ENCODE measurements around the gene PPP1R12C. TPM values are rescaled to one million over a fixed set of nuclear protein-coding genes. Genes with fewer than 3 reads are reported as not detected.

The PPP1R12C gene
- total and polyA plus RNA-seq, 7 donors, result 53.6 to 222 (median 139) TPM

- H3K4me1 ChIP-seq, result peaks cover 0 to 24% (median 23%) of the 10 kb centered on the region in 4 donors
- H3K36me3 ChIP-seq, result no peaks in the 10 kb centered on the region
- H3K27ac ChIP-seq, result no peak overlapping the region
- H3K27me3 ChIP-seq, result peaks cover 33 to 84% (median 59%) of the 10 kb centered on the region in 3 donors
- WGBS, 2 donors, result 81% methylated on average over 2 of the region's 2 CpGs
- TF ChIP-seq, protein P1, sequence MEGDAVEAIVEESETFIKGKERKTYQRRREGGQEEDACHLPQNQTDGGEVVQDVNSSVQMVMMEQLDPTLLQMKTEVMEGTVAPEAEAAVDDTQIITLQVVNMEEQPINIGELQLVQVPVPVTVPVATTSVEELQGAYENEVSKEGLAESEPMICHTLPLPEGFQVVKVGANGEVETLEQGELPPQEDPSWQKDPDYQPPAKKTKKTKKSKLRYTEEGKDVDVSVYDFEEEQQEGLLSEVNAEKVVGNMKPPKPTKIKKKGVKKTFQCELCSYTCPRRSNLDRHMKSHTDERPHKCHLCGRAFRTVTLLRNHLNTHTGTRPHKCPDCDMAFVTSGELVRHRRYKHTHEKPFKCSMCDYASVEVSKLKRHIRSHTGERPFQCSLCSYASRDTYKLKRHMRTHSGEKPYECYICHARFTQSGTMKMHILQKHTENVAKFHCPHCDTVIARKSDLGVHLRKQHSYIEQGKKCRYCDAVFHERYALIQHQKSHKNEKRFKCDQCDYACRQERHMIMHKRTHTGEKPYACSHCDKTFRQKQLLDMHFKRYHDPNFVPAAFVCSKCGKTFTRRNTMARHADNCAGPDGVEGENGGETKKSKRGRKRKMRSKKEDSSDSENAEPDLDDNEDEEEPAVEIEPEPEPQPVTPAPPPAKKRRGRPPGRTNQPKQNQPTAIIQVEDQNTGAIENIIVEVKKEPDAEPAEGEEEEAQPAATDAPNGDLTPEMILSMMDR (IDR thresholded peaks at IDR 0.05), result no peak
- no peak for TF ChIP-seq POLR2AphosphoS5 (IDR thresholded peaks at IDR 0.05)
- TF ChIP-seq EP300 (IDR thresholded peaks at IDR 0.05), result no peak
- TF ChIP-seq POLR2A (IDR thresholded peaks at IDR 0.05), result no peak
- H3K9me3 ChIP-seq, result no peaks in the 10 kb centered on the region
- DNase-seq, result no peak
- intact Hi-C loops (cut with DNase I), result no loop called here
- H3K4me3 ChIP-seq, result no peak overlapping the region
Measured at GRCh38 chr19:55077106-55077505, 40.3 kb downstream of the PPP1R12C start.

GRCh38 chr19:55076321-55076720, 41.1 kb downstream of the PPP1R12C start:
- no peak overlapping the region for H3K27ac ChIP-seq
- H3K9me3 ChIP-seq, result no peaks in the 10 kb centered on the region
- no peak overlapping the region for H3K4me3 ChIP-seq
- intact Hi-C loops (cut with DNase I), result no loop called here
- WGBS, 2 donors, result 80 to 88% methylated on average over 12 of the region's 12 CpGs
- TF ChIP-seq POLR2A (IDR thresholded peaks at IDR 0.05) (no peak), POLR2AphosphoS5 (IDR thresholded peaks at IDR 0.05) (no peak), EP300 (IDR thresholded peaks at IDR 0.05) (no peak)
- TF ChIP-seq, protein P1 (IDR thresholded peaks at IDR 0.05), result no peak
- no peaks in the 10 kb centered on the region for H3K36me3 ChIP-seq
- DNase-seq, result no peak
- peaks cover 0 to 16% (median 15%) of the 10 kb centered on the region in 4 donors for H3K4me1 ChIP-seq
- peaks cover 29 to 84% (median 59%) of the 10 kb centered on the region in 3 donors for H3K27me3 ChIP-seq

DNA sequence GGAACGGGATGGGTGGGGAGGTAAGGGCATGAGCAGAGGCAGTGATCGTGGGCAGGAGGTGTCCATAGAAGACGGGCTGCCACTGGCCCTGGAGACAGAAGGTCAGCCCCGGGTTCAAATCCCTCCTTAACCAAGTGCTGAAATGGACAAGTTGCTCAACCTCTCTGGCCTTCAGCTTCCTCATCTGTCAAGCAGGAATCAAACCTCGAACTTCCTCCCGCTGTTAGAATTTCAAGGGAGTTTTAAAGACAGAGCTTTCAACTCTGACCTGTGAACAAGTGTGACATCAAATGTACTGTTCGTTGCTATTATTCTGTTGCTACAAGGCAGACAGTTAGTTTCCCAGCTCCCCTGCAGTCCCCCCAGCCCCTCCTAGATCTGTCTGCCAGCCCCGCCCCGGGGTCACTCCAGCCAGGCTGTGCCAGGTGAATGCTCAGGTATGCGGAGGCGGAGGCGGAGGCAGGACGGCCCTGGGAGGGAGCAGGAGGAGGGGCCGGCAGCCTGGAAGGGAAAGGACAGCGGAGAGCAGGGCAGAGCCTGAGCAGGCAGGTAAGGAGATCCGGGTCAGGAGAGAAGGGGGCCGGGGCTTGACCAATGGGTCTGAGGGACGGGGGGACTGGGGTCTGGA, 42.0 kb downstream of the PPP1R12C start, which contains the start of gene EPS8L1:
Gene EPS8L1 (plus strand): TSS at position 499 of the 628 bp plus-strand sequence. CDS start 576 bp downstream, outside the sequence.
- H3K27me3 ChIP-seq, result peaks cover 29 to 84% (median 59%) of the 10 kb centered on the region in 3 donors
- no peak within 1 kb of the TSS for H3K4me3 ChIP-seq
- H3K27ac ChIP-seq, result no peak within 1 kb of the TSS
- 15 to 38% methylated on average over 18 of the region's 18 CpGs for WGBS, 2 donors
- no peaks in the 10 kb centered on the region for H3K9me3 ChIP-seq
- no peaks in the 10 kb centered on the region for H3K36me3 ChIP-seq
- DNase-seq, result no peak
- TF ChIP-seq POLR2AphosphoS5 (IDR thresholded peaks at IDR 0.05) (no peak), POLR2A (IDR thresholded peaks at IDR 0.05) (no peak), EP300 (IDR thresholded peaks at IDR 0.05) (no peak)
- TF ChIP-seq, protein P1 (IDR thresholded peaks at IDR 0.05), result no peak
- intact Hi-C loops (cut with DNase I), result no loop called here
- H3K4me1 ChIP-seq, result peaks cover 0 to 8% (median 7%) of the 10 kb centered on the region in 4 donors

GRCh38 chr19:55071913-55072312, 45.5 kb downstream of the PPP1R12C start:
- peaks cover 29 to 86% (median 53%) of the 10 kb centered on the region in 3 donors for H3K27me3 ChIP-seq
- no peak for TF ChIP-seq POLR2AphosphoS5 (IDR thresholded peaks at IDR 0.05)
- TF ChIP-seq, protein P1 (IDR thresholded peaks at IDR 0.05), result no peak
- TF ChIP-seq EP300 (IDR thresholded peaks at IDR 0.05), result no peak
- no peak for TF ChIP-seq POLR2A (IDR thresholded peaks at IDR 0.05)
- 77 to 85% methylated on average over 8 of the region's 8 CpGs for WGBS, 2 donors
- H3K27ac ChIP-seq, result no peak overlapping the region
- peaks cover 0 to 7% (median 3%) of the 10 kb centered on the region in 4 donors for H3K4me1 ChIP-seq
- no peak for DNase-seq
- no peaks in the 10 kb centered on the region for H3K9me3 ChIP-seq
- H3K36me3 ChIP-seq, result no peaks in the 10 kb centered on the region
- intact Hi-C loops (cut with DNase I), result no loop called here
- no peak overlapping the region for H3K4me3 ChIP-seq
